Lung (tissue), 12 donors: ENCODE data around the gene HDAC10. TPM values are rescaled to one million over a fixed set of nuclear protein-coding genes. Genes with fewer than 3 reads are reported as not detected.

ENCODE experiments used
- ATAC-seq: fragments of 200-7000 bp; cut with Tn5 transposase; one replicate; pipeline ENCODE4 v1.9.1; 2020; ENCODE audit warnings: moderate number of reproducible peaks; ENCODE audit not compliant: insufficient read depth, low FRiP score
- DNase-seq, 3 donors: peaks; one replicate each; pipeline ENCODE4 v3.0.0-alpha.2; 2013 to 2017
- H3K27ac ChIP-seq, 2 donors: one replicate each; pipeline ENCODE4 v1.5.1; 2013; ENCODE audit warnings: mild to moderate bottlenecking in 2 of 2, moderate library complexity in 2 of 2, control low read depth in 1 of 2, inconsistent platforms in 1 of 2, low read depth in 1 of 2, low read length in 1 of 2
- H3K27me3 ChIP-seq, 3 donors: one replicate each; pipeline ENCODE4 v1.5.1; 2013; ENCODE audit warnings: low read length in 2 of 3; ENCODE audit not compliant: control insufficient read depth in 3 of 3, insufficient read depth in 3 of 3
- H3K36me3 ChIP-seq, 4 donors: one replicate each; pipeline ENCODE4 v1.5.1; 2013; ENCODE audit warnings: low read length in 4 of 4, mild to moderate bottlenecking in 1 of 4, moderate library complexity in 1 of 4; ENCODE audit not compliant: control insufficient read depth in 4 of 4, insufficient read depth in 4 of 4
- H3K4me1 ChIP-seq, 5 donors: one replicate each; pipeline ENCODE4 v1.5.1; 2013; ENCODE audit warnings: low read length in 5 of 5, mild to moderate bottlenecking in 2 of 5, moderate library complexity in 1 of 5; ENCODE audit not compliant: control insufficient read depth in 5 of 5, insufficient read depth in 5 of 5
- H3K4me3 ChIP-seq: one replicate; pipeline ENCODE4 v1.5.1; 2013; ENCODE audit warnings: mild to moderate bottlenecking, control low read depth, moderate library complexity
- H3K9ac ChIP-seq, 2 donors: one replicate each; pipeline ENCODE4 v1.5.1; 2013; ENCODE audit warnings: low read length in 2 of 2, control low read depth in 1 of 2; ENCODE audit not compliant: insufficient read depth in 1 of 2
- H3K9me3 ChIP-seq, 4 donors: one replicate each; pipeline ENCODE4 v1.5.1; 2013; ENCODE audit warnings: low read length in 3 of 4, mild to moderate bottlenecking in 1 of 4, moderate library complexity in 1 of 4; ENCODE audit not compliant: control insufficient read depth in 4 of 4, insufficient read depth in 3 of 4
- CTCF ChIP-seq: IDR thresholded peaks from 2 replicates; pipeline ENCODE4 v1.5.1; 2012; ENCODE audit warnings: mild to moderate bottlenecking; ENCODE audit errors: control extremely low read depth, extremely low read depth
- WGBS, 2 donors: extraction: QIAGEN DNeasy Blood & Tissue Kit; methylation state at CpG; one replicate each; pipeline ENCODE4 v1.1.7; 2013; 5-methylcytosine and 5-hydroxymethylcytosine counted together
- polyA plus RNA-seq, 2 donors: library from polyadenylated mRNA; stranded (reverse); fragments of 200-250 nt; gene quantifications; one replicate each; pipeline ENCODE4 v1.2.1, GENCODE V29; 2013
- total RNA-seq, 2 donors: library from RNA; depleted of rRNA in 1 of 2; stranded (reverse); fragments of >200 nt in 1 of 2; gene quantifications; one replicate each; pipeline ENCODE4 v1.2.1, GENCODE V29; 2014 to 2021
- donor health status: control.
- donor health status: control.
- donor health status: Bipolar disorder and iron deficiency.
- donor health status: healthy.
- donor health status: DM: yes; HTN: yes; CAD: no.

The HDAC10 gene
- total and polyA plus RNA-seq, 4 donors = 32.2 to 53.7 (median 36.3) TPM

- H3K36me3 ChIP-seq = peaks cover 0 to 8% (median 4%) of the 10 kb centered on the region in 4 donors
- DNase-seq = no peak
- 87 to 88% methylated on average over 16 of the region's 16 CpGs for WGBS, 2 donors
- no peaks in the 10 kb centered on the region for H3K9me3 ChIP-seq
- peaks cover 0 to 10% (median 2%) of the 10 kb centered on the region in 5 donors for H3K4me1 ChIP-seq
- H3K27me3 ChIP-seq = no peaks in the 10 kb centered on the region
- no peak overlapping the region for H3K4me3 ChIP-seq
- no peak for ATAC-seq
- H3K9ac ChIP-seq = no peak overlapping the region
- TF ChIP-seq CTCF = no peak
- no peak overlapping the region for H3K27ac ChIP-seq
These were observed 6.0 kb upstream of the HDAC10 start for GRCh38 chr22:50257041-50257440.

GRCh38 chr22:50256258-50256862, 5.3 kb upstream of the HDAC10 start:
- no peak overlapping the region for H3K27ac ChIP-seq
- H3K9ac ChIP-seq = no peak overlapping the region
- peaks cover 0 to 9% (median 2%) of the 10 kb centered on the region in 5 donors for H3K4me1 ChIP-seq
- no peak for DNase-seq
- 87 to 95% methylated on average over 12 of the region's 12 CpGs for WGBS, 2 donors
- H3K27me3 ChIP-seq = no peaks in the 10 kb centered on the region
- no peak for TF ChIP-seq CTCF
- no peak overlapping the region for H3K4me3 ChIP-seq
- no peak for ATAC-seq
- H3K9me3 ChIP-seq = no peaks in the 10 kb centered on the region
- peaks cover 0 to 8% (median 4%) of the 10 kb centered on the region in 4 donors for H3K36me3 ChIP-seq

- DNase-seq = no peak
- Histone ChIP-seq H3K9ac (no peak overlapping the region), H3K4me3 (no peak overlapping the region), H3K36me3 (peaks cover 0 to 8% (median 4%) of the 10 kb centered on the region in 4 donors), H3K4me1 (peaks cover 0 to 10% (median 2%) of the 10 kb centered on the region in 5 donors), H3K27ac (no peak overlapping the region), H3K27me3 (no peaks in the 10 kb centered on the region), H3K9me3 (no peaks in the 10 kb centered on the region)
- TF ChIP-seq CTCF = no peak
- ATAC-seq = no peak
- 92 to 97% methylated on average over 17 of the region's 17 CpGs for WGBS, 2 donors
These were observed 4.5 kb upstream of the HDAC10 start for GRCh38 chr22:50255607-50256006.

GRCh38 chr22:50255099-50255498, 4.0 kb upstream of the HDAC10 start:
- DNase-seq = no peak
- H3K4me1 ChIP-seq = peaks cover 2 to 10% (median 4%) of the 10 kb centered on the region in 5 donors

More at GRCh38 chr22:50255099-50255498, 4.0 kb upstream of the HDAC10 start:
- no peaks in the 10 kb centered on the region for H3K9me3 ChIP-seq
- 91 to 94% methylated on average over 19 of the region's 19 CpGs for WGBS, 2 donors
- H3K27me3 ChIP-seq = no peaks in the 10 kb centered on the region
- H3K36me3 ChIP-seq = peaks cover 0 to 8% (median 4%) of the 10 kb centered on the region in 4 donors
- no peak overlapping the region for H3K4me3 ChIP-seq
- no peak overlapping the region for H3K9ac ChIP-seq
- no peak for ATAC-seq
- H3K27ac ChIP-seq = no peak overlapping the region
- TF ChIP-seq CTCF = no peak
